ENCODE results near the gene ANKRD6. TPM values are rescaled to one million over a fixed set of nuclear protein-coding genes. Genes with fewer than 3 reads are reported as not detected.

The ANKRD6 gene
- total RNA-seq, 4 donors from 2014 or later, result 1.6 to 6.8 (median 2.9) TPM

DNA sequence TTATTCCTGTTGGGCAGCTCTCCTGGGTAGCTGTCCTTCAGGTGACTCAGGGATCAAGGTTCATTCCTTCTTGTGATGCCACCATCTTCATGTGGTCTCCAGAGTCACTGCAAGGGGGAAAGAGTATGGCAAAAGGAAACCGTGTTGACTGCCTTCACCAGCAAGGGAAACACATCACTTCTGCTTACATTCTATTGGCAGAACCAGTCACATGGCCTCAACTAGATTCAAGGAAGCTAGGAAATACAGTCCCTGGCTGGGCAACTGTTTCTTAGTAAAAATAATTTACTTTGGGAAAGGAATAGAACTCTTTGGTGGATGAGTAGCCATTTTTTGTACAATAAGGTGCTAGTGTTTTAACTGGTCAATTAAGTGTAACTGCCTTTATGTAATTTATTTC lies 5.3 kb downstream of the ANKRD6 start:
- no peak overlapping the region for H3K4me3 ChIP-seq
- no peak overlapping the region for H3K27ac ChIP-seq
- H3K4me1 ChIP-seq, result no peaks in the 10 kb centered on the region
- no peaks in the 10 kb centered on the region for H3K27me3 ChIP-seq
- ATAC-seq (no peak), DNase-seq (no peak)
- intact Hi-C loops (cut with DNase I; ENCODE audit: low total_unique reads), result no loop called here
- no peaks in the 10 kb centered on the region for H3K9me3 ChIP-seq
- TF ChIP-seq, protein P1, sequence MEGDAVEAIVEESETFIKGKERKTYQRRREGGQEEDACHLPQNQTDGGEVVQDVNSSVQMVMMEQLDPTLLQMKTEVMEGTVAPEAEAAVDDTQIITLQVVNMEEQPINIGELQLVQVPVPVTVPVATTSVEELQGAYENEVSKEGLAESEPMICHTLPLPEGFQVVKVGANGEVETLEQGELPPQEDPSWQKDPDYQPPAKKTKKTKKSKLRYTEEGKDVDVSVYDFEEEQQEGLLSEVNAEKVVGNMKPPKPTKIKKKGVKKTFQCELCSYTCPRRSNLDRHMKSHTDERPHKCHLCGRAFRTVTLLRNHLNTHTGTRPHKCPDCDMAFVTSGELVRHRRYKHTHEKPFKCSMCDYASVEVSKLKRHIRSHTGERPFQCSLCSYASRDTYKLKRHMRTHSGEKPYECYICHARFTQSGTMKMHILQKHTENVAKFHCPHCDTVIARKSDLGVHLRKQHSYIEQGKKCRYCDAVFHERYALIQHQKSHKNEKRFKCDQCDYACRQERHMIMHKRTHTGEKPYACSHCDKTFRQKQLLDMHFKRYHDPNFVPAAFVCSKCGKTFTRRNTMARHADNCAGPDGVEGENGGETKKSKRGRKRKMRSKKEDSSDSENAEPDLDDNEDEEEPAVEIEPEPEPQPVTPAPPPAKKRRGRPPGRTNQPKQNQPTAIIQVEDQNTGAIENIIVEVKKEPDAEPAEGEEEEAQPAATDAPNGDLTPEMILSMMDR (IDR thresholded peaks at IDR 0.05 in 4 of 5, conservative IDR thresholded peaks at IDR 0.05 in 1 of 5), result no peak
- TF ChIP-seq POLR2A (IDR thresholded peaks at IDR 0.05), result no peak
- H3K36me3 ChIP-seq, result no peaks in the 10 kb centered on the region
- in situ Hi-C loops (cut with MboI; ENCODE audit: low sequenced_read_pairs in 4 of 4), result loop anchor here in 3 of 4 donors (5.0 to 10.0 kb wide), 3 partner anchors 169 to 177 kb away; no protein-coding TSS in a partner anchor

DNA sequence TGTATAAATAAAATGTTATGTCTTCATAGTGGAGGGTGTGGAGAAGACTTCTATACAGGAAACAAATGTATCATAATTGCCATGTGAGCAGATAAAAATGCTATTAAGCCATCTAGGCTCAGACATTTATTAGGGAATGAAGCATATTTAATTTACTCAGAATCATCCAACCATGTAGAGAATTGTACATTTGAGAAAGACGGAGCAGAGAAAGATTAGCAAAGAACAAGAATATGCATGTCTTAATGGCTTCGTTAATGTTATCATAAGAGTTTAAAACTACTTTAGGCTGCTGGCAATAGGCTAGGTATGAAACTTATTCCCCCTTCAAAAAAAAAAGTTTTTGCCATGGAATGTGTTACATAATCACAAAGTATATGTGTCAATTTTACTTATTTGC lies 6.1 kb downstream of the ANKRD6 start:
- in situ Hi-C loops (cut with MboI; ENCODE audit: low sequenced_read_pairs in 4 of 4), result loop anchor here in 3 of 4 donors (5.0 to 10.0 kb wide), 3 partner anchors 168 to 176 kb away; no protein-coding TSS in a partner anchor
- H3K27me3 ChIP-seq, result no peaks in the 10 kb centered on the region
- ATAC-seq, result no peak
- no peak for TF ChIP-seq POLR2A (IDR thresholded peaks at IDR 0.05)
- TF ChIP-seq, protein P1 (IDR thresholded peaks at IDR 0.05 in 4 of 5, conservative IDR thresholded peaks at IDR 0.05 in 1 of 5), result no peak
- H3K27ac ChIP-seq, result no peak overlapping the region
- no peak overlapping the region for H3K4me3 ChIP-seq
- intact Hi-C loops (cut with DNase I; ENCODE audit: low total_unique reads), result no loop called here
- H3K9me3 ChIP-seq, result no peaks in the 10 kb centered on the region
- no peak for DNase-seq
- no peaks in the 10 kb centered on the region for H3K4me1 ChIP-seq
- no peaks in the 10 kb centered on the region for H3K36me3 ChIP-seq

DNA sequence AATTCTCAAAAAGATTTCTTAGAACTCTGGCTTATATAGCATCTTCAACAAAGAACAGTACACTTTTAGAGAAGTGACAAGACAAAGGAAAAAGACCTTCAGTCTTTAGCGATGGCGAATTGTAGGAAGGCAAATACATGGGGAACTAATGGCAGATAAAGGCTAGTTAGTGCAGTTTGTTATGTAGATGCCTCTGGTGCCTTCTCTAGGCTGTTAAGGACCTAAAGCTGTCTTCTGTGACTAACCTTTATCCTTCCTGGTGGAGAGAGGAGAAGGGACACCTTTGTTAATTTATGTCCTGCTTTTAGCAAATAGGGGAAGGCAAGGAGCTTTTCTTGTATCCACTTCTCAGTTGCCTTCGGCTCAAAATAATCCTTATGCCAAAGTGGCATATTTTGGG lies 7.2 kb downstream of the ANKRD6 start:
- TF ChIP-seq POLR2A (IDR thresholded peaks at IDR 0.05), result no peak
- TF ChIP-seq, protein P1 (IDR thresholded peaks at IDR 0.05 in 4 of 5, conservative IDR thresholded peaks at IDR 0.05 in 1 of 5), result no peak
- intact Hi-C loops (cut with DNase I; ENCODE audit: low total_unique reads), result no loop called here
- in situ Hi-C loops (cut with MboI; ENCODE audit: low sequenced_read_pairs in 4 of 4), result no loop called here
- no peaks in the 10 kb centered on the region for H3K4me1 ChIP-seq
- H3K4me3 ChIP-seq, result no peak overlapping the region
- H3K9me3 ChIP-seq, result no peaks in the 10 kb centered on the region
- DNase-seq, result no peak
- ATAC-seq, result no peak
- H3K27me3 ChIP-seq, result no peaks in the 10 kb centered on the region
- H3K27ac ChIP-seq, result no peak overlapping the region
- H3K36me3 ChIP-seq, result no peaks in the 10 kb centered on the region

DNA sequence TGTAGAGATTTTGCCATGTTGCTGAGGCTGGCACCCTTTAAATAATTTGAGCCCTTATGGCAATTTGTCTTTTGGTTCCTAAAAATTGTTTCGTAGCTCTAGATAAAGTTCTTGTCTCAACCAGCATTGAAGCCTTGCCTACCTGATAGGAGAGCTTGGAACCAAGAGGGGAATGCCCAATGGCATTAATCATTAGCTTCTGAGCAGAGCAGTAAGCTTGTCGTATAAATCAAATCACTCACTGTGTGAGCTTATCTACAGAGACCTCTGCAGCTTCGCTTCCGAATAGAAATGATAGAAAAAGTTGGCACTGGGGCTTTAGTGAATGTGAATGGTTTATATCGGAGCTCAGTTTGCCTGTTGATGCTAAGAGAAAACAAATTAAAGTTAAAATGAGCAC lies 10.7 kb downstream of the ANKRD6 start:
- Histone ChIP-seq H3K27me3 (no peaks in the 10 kb centered on the region), H3K4me1 (no peaks in the 10 kb centered on the region), H3K27ac (no peak overlapping the region), H3K36me3 (no peaks in the 10 kb centered on the region), H3K4me3 (no peak overlapping the region), H3K9me3 (no peaks in the 10 kb centered on the region)
- DNase-seq (no peak), ATAC-seq (no peak)
- intact Hi-C loops (cut with DNase I; ENCODE audit: low total_unique reads) (no loop called here), in situ Hi-C loops (cut with MboI; ENCODE audit: low sequenced_read_pairs in 4 of 4) (no loop called here)
- TF ChIP-seq, protein P1 (IDR thresholded peaks at IDR 0.05 in 4 of 5, conservative IDR thresholded peaks at IDR 0.05 in 1 of 5), result no peak
- TF ChIP-seq POLR2A (IDR thresholded peaks at IDR 0.05), result no peak

DNA sequence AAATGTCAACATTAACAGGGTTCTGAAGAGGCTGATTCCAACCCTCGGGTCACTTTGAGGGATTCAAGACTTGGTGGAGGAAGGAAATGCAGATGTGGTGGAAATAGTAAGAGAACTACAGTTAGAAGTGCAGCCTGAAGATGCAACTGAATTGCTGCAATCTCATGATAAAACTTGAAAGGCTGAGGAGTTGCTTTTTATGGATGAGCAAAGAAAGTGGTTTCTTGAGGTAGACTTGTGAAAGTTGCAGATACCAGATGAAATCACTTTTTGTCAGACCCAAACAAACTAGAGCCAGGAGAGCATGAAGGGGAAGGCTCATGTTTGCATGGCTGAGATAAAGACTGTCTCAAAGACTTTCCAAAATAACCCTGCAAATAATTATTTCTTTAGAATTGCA lies 16.2 kb downstream of the ANKRD6 start:
- H3K9me3 ChIP-seq, result no peaks in the 10 kb centered on the region
- in situ Hi-C loops (cut with MboI; ENCODE audit: low sequenced_read_pairs in 4 of 4) (no loop called here), intact Hi-C loops (cut with DNase I; ENCODE audit: low total_unique reads) (no loop called here)
- DNase-seq (no peak), ATAC-seq (no peak)
- no peaks in the 10 kb centered on the region for H3K36me3 ChIP-seq
- no peak for TF ChIP-seq POLR2A (IDR thresholded peaks at IDR 0.05)
- TF ChIP-seq, protein P1 (IDR thresholded peaks at IDR 0.05 in 4 of 5, conservative IDR thresholded peaks at IDR 0.05 in 1 of 5), result no peak
- no peak overlapping the region for H3K4me3 ChIP-seq
- H3K27me3 ChIP-seq, result no peaks in the 10 kb centered on the region
- no peaks in the 10 kb centered on the region for H3K4me1 ChIP-seq
- H3K27ac ChIP-seq, result no peak overlapping the region
